HL-60/S4 (cell line): ENCODE results near the gene MRPL34.
"Not testable (repeated sequence)": the region's sequence is repeated elsewhere in the genome, so short reads cannot be mapped to it uniquely, and the experiment has no call there.

Experiments used
- in situ Hi-C: fragments of 300-500 bp; cut with MboI; formaldehyde crosslinking; loops from 2 replicates; pipeline ENCODE4 v1.14.3; 2022; ENCODE audit warnings: low sequenced_read_pairs

The MRPL34 gene

DNA sequence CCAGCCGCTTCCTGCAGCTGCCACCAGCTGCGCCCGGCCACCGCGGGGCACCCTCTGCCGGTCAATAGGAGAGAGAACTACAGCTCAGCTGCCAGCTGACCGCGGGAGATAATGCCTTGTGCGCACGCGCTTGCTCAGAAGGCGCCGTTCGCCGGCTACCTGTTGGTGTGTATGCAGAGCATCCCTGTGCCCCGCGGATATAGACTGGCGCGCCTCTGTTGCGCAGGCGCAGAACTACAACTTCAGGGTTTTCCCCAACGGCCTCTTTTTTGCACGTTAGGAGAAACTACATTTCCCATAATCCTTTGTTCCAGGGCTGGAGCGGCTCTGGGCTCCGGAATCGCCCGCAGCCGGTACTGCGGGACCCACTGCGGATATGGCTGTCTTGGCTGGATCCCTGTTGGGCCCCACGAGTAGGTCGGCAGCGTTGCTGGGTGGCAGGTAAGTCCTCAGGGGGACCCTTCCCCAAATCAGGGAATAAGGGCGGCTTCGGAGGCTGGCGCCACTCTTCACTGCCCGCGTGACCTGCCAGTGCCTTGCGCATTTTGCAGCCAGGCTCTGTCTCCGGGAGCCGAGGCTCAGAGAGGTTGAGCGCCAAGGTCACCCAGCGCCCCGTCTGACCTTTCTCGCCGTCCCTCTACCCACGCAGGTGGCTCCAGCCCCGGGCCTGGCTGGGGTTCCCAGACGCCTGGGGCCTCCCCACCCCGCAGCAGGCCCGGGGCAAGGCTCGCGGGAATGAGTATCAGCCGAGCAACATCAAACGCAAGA lies at the start of gene MRPL34:
MRPL34 (plus strand) TSS at position 356 of the 768 bp plus-strand sequence; CDS start at position 377, 21 bp downstream.
- in situ Hi-C loops = no loop called here

DNA sequence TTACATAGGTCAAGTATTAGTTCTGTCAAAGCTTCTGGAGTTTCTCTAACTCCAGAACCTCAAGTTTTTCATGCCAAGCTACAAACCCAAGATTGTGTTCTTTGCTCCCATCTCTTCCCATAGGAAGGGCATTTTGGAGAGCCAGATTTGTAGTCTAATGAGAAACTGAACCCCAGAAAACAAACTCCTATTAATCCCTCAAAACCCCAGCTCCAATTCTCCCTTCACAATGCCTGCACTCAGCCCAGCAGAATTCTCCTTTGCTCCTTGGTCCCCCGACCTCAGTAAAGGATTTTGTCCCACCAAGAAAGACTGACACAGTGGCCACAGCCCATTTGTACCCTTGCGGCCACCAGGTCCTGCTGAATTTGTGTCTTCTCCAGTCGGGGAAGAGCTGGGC lies 49.5 kb upstream of the MRPL34 start:
- in situ Hi-C loops = no loop called here

DNA sequence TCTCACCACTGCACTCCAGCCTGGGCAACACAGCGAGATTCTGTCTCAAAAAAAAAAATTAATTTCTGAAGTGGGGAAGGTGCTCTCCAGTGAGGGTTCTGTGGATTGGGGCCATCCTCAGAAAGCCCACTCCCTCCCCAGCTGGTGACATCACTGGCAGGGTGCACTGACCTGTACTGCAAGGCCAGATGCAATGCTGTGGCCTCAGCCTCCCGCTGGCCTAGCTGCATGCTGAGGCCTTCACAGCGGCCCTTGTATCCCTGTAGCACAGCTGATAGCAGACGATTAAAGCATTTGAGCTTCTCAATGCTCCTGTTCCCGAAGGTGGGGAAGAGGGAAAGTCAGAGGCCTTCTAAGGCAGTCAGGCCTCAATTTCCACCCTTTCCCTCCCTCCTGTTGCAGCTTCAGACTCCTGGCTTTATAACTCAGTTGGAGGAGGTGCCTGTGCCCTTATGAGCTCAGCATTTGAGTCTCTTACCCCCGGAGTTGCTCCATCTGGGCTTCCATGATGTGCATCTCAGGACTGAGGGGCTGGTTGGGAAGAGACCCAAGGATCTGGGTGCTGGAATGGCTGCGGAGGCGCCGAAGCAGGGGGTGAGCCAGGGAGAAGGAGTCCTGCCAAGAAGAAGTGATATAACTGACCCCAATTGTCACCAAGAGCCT lies 46.4 kb upstream of the MRPL34 start:
- in situ Hi-C loops = no loop called here

DNA sequence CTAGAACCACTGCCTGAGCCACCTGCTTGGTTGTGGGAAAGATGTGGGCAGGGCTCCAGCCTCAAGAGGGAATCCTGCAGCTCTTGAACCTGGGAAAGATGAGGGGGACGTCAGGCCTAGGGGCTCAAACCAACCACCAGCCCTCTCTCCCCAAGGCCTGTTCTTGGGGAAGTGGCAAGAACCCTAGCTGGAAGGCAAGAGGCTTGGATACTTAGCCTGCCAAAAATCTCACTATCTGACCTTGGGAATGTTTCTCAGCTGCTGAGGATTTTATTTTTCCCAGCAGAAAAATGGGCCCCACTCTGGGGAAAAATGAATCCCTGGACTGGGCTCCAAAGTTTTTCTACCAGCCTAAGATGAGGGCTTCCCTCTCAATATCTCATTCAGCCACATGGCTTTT lies 45.7 kb upstream of the MRPL34 start:
- in situ Hi-C loops = no loop called here

DNA sequence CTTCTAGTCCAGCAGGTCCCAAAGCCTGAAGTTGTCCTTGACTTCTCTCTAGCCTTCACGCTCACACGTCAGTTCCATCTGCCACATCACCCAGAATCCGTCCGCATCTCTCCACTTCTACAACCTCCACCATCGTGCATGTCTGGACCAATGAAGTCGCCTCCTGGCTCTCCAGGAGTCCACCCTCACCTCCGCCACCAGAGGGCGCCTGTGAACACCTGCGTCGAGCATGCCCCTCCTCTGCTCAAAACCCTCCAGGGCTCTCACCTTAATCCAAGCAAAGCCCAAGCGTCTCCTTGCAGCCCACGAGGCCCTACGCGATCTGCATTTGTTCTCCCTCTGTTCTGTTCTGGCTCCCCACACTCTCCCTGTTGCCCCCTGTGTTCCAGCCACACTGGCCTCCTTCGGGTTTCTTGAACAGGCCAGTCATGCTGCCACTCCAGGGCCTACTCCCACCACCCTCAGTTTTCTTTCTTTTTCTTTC lies 44.8 kb upstream of the MRPL34 start:
- in situ Hi-C loops = no loop called here

DNA sequence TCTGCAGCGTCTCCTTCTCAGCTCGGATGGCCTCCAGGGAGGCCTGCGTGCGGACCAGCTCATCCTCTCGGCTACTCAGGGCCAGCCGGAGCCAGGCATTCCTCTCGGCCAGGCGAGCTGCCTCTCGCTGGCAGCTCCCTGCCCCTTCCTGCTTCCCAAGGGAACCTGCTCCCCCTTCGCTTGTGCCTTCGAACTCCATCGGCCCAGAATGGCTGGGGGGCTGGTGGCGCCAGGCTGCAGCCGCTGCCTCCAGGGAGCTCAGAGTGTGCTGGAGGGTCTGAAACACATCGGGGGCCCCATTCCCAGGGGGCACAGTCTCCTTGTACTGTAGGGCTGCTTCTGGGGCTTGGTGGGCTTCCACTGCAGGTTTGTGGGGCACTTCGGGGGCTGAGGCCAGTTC lies 43.1 kb upstream of the MRPL34 start:
- in situ Hi-C loops = no loop called here

DNA sequence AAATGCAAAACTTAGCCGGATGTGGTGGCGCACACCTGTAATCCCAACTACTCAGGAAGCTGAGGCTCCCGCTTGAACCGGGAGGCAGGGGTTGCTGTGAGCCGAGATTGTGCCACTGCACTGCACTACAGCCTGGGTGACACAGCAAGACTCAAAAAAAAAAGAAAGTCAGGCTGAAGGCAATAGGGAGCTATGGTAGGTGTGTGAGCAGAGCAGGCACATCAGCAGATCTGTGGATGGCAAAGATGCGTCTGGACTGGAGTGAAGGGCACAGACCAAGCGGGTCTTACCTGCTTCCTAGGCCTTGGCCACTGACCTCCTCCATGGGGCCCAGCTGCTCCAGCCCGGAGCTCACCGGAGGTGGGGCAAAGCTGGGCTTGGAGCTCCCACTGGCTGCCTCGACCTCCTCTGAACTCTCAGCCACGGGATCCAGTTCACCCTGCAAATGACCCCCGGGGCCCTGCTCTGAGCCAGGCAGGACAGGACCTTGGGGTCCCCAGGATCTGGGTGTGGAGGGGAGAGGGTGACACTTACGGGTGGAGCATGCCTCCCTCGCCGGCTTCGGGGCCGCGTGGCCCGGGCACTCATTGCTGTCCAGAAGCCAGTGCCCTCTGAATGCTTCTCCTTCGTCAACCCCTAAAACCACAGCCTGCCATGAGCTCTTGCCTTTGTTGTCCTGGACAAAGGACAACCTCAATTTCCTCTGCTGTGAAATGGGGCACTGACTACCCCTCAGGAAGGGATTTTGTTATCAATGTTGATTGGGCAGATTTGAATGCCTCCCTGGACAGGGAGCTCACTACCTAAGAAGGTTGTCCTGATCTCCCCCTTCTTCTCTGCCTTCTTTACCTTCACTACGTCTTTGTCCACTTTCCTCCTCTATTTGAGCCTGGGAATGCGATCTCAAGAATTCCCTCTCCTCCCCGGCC lies 41.7 kb upstream of the MRPL34 start:
- in situ Hi-C loops = no loop called here

DNA sequence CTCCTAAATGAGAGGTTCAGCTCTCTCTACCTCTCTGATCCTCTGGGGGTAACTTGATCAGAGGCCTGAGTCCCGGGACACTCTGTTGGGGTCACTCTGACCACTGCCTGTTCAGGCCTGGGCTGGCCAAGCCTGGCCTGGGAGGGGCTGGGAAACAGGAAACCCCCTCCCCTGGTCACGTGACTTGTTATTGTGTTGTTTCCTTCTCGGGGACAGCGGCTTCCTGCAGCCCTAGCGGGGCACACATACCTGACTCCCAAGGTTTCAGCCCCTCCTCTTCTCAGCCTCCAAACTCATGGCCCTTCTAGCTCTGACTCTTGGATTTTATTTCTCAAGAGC lies 41.1 kb upstream of the MRPL34 start, which contains the start of gene USHBP1:
USHBP1 (minus strand) TSS at position 105 of the 339 bp plus-strand sequence. CDS start 446 bp downstream, outside the sequence.
- in situ Hi-C loops = no loop called here

DNA sequence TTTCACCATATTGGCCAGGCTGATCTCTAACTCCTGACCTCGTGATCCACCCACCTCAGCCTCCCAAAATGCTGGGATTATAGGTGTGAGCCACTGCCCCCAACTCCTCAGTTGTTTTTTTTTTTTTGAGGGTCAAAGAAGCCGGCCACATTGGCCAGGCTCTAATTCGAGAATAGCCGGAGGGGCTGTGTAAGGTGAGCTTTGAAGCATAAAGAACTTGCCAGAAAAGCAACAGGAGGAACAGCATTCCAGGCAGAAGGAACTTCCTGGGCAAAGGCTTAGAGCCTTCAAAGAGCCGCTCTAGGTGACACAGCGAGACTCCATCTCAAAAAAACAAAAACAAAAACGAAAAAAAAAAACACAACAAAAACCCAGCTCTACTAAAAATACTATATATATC lies 39.6 kb upstream of the MRPL34 start:
- in situ Hi-C loops = no loop called here

DNA sequence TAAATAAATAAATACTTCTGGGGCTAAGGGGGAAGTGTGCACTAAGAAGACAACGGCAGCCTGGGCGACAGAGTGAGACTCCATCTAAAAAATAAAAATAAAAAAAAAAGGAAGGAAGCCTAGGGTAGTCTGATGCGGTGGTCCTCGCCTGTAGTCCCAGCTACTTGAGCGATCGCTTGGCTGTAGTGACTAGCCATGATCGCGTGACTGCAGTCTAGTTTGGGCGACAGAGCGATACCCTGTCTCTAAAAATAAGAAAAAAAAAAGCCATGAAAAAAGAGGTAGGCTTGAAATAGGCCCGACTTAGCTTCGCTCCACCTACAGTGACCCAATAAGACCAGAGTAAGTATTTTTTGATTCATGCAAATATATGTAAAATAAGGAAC lies 39.1 kb upstream of the MRPL34 start:
- in situ Hi-C loops = no loop called here

DNA sequence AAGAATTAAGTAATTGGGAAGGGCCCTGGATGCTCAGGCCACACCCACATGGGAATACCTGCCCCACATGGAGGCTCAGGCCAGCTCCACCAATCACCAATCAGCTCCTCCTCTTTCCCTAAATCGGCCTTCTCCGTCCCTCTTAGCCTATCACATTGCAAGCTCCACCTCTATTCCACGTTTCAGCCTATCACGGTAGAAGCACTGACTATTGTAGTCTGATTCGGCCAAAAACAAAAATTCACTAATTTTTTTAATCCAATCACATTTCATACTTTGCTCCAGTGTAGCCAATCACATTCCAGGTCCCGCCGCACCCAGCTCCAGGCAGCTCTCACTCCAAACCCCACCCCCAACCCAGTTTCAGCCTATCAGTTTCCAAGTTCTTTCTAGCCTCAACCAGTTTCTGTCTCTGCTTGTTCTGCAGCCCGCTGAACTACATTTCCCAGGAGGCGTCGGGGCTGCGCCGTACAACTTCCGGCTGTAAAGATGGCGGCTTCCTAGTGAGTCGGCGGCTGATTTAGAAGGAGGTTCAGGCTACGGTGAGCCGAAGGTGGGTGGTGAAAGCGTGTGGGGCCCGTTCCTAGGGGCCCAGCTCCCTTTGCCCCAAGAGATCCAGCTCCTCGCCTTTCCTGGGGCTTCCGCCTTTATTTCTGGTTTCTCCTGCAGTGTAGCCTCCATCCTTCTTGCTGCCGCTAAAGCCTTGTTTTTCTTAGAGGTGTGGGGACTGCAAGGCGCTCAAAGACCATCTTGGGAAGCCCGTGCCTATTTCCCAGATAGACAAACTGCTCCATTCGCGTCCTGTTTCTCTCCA lies 38.5 kb upstream of the MRPL34 start, which contains the start of gene BABAM1:
BABAM1 (plus strand) TSS at position 469 of the 814 bp plus-strand sequence. CDS start 1,364 bp downstream, outside the sequence.
- in situ Hi-C loops = no loop called here

DNA sequence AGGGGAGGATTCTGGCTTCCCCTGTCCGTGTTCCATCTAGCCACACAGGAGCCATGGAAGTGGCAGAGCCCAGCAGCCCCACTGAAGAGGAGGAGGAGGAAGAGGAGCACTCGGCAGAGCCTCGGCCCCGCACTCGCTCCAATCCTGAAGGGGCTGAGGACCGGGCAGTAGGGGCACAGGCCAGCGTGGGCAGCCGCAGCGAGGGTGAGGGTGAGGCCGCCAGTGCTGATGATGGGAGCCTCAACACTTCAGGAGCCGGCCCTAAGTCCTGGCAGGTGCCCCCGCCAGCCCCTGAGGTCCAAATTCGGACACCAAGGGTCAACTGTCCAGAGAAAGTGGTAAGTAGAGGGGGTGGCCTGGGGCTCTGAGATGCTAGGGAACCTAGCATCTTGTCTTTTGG lies 36.9 kb upstream of the MRPL34 start:
- in situ Hi-C loops = no loop called here

DNA sequence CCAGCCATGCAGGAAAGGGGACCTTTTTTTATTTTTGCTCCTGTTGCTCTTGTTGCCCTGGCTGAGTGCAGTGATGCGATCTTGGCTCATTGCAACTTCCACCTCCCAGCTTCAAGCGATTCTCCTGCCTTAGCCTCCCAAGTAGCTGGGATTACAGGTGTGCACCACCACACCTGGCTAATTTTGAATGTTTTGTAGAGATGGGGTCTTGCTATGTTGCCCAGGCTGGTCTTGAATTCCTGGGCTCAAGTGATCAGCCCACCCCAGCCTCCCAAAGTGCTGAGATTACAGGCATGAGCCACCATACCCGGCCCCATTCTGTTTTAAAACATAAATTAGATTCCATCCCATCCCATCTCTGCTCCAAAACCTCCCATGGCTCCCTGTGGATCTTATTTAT lies 30.8 kb upstream of the MRPL34 start:
- in situ Hi-C loops = not testable (repeated sequence)

DNA sequence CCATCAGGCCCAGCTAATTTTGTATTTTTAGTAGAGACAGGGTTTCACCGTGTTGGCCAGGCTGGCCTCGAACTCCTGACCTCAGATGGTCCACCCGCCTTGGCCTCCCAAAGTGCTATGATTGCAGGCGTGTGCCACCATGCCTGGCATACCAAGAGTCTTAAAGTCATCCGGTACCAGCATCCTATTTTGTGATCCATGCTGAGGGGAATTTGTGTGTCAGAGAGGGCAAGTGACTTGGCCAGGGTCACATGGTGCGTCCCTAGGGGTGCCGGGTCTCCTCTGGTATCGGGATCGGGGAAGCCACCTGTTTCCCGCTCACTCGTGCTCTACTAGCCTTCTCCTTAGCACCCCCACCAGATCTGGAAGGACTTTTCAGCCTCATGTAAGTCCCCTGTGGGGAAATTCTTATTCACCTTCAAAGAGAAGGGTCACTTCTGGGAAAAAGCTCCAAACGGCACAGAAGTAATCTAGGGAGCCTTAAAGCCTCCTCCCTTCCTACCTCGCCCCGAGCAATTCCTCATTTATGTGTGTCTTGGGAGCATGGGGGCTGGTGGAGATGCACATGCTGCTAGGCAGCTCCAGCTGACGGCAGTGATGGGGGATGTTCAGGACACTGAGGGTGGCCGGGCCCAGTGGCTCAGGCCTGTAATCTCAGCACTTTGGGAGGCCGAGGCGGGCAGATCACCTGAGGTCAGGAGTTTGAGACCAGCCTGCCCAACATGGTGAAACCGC lies 30.1 kb upstream of the MRPL34 start:
- in situ Hi-C loops = no loop called here

DNA sequence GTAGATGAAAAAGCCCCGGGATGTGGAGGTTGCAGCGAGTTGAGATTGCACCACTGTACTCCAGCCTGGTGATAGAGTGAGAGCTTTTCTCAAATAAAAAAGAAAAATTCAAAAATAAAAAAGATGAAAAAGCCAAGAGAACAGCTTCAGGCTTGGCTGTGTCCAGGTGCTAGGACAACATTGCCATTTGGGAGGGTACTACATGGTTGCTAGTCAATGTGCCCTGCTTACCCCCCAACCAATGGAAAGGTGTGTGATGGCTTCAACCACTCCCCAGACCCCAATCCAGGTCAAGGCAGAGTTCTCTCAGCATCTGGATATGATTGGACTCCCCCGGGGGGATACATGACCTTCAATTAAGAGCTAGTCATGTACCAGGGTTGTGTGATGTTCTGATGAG lies 26.2 kb upstream of the MRPL34 start:
- in situ Hi-C loops = no loop called here

DNA sequence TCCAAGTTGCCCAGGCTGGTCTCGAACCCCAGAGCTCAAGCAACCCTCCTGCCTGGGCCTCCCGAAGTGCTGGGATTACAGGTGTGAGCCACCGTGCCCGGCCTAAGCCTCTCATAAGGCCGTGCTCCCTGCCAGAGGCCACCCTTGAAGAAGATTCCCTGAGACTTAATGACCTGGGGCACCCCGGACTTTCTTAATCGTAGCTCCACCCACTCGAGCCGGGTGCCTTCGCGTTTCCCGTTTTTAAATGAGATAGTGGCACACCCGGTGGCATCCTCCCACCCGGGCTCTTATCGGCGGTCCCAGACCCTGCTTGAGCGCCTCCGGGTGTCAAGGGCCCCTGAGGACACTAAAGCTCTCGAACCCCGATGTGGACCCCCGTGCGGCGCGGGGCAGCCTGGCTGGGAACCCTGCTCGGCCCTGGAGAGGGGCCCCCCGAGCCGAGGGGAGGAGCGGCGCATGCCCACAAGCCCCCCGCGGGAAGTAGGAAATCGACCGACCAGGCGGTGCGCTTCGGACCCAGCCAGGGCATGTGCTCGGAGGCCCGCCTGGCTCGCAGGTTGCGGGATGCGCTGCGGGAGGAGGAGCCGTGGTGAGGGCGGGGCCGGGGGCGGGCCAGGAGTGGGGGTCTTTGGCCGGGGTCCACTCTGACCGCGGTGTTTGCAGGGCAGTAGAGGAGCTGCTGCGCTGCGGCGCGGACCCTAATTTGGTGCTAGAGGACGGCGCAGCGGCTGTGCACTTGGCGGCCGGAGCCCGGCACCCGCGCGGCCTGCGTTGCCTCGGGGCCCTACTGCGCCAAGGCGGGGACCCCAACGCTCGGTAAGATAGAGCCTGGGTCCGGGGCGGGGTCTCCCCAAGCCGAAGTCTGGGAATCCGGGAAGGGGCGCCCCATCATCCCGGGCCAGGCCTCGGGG lies 24.0 kb upstream of the MRPL34 start, which contains the start of gene ANKLE1:
ANKLE1 (plus strand) TSS at position 511 of the 914 bp plus-strand sequence; CDS start at position 531, 20 bp downstream.
- in situ Hi-C loops = loop anchor here (5.0 kb wide), 1 partner anchor 214 kb away; no protein-coding TSS in a partner anchor

DNA sequence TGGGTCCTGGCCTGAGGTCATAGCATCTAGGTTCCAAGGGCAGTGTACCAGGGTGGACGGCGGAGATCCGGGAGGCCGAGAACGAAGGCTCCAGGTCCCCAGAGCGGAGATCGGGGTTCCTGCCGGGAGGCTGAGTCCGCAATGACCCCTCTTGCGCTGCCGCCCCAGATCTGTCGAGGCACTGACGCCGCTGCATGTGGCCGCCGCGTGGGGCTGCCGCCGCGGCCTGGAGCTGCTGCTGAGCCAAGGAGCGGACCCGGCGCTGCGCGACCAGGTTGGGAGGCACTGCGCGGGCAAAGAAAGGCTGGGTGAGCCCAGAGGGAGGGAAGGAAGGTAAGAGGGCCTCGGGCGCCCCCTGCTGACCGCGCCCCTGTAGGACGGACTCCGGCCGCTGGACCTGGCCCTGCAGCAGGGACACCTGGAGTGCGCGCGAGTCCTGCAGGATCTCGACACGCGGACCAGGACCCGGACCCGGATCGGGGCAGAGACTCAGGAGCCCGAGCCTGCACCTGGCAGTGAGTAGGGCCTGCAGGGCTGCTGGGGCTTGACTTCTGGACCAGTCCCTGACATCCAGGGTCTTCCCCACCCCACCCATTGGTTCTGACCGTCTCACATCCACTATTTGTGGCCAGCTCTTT lies 23.1 kb upstream of the MRPL34 start:
- in situ Hi-C loops = loop anchor here (5.0 kb wide), 1 partner anchor 215 kb away; no protein-coding TSS in a partner anchor
